Measurements from ENCODE around the gene STAT4.

Gene STAT4

DNA sequence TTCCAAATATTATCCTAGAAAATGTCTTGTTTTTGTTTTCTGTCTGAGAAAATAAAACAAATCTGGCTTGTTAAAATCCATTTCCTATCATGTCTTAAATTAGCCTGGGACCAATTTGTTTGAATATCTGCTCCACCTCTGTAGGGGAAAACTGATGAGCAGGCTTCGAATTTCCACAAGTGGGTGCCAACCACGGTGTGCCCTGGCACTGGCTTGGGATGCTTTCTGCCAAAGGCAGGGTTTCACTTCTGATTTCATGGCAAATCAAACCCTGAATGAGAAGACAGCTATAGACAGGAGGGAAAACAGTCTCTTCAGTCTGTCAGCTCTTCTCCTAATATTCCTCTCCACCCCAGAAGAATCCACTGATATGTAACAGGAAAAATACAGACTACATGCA lies 33.7 kb upstream of the STAT4 start:
- Histone ChIP-seq H3K4me3 (replicated peaks; ENCODE audit: low read depth, low read length) (no peak overlapping the region), H3K36me3 (ENCODE audit: control insufficient read depth, insufficient read depth, low read length) (no peaks in the 10 kb centered on the region), H3K27me3 (replicated peaks; ENCODE audit: control insufficient read depth, insufficient read depth, low read length) (no peaks in the 10 kb centered on the region; the same call in 1 of the 2 replicates)
- DNase-seq (ENCODE audit: extremely low read depth, insufficient read length) = no peak
- TF ChIP-seq, protein P1, sequence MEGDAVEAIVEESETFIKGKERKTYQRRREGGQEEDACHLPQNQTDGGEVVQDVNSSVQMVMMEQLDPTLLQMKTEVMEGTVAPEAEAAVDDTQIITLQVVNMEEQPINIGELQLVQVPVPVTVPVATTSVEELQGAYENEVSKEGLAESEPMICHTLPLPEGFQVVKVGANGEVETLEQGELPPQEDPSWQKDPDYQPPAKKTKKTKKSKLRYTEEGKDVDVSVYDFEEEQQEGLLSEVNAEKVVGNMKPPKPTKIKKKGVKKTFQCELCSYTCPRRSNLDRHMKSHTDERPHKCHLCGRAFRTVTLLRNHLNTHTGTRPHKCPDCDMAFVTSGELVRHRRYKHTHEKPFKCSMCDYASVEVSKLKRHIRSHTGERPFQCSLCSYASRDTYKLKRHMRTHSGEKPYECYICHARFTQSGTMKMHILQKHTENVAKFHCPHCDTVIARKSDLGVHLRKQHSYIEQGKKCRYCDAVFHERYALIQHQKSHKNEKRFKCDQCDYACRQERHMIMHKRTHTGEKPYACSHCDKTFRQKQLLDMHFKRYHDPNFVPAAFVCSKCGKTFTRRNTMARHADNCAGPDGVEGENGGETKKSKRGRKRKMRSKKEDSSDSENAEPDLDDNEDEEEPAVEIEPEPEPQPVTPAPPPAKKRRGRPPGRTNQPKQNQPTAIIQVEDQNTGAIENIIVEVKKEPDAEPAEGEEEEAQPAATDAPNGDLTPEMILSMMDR (IDR thresholded peaks at IDR 0.05; ENCODE audit: insufficient read depth, low read length, poor library complexity, severe bottlenecking) = no peak

DNA sequence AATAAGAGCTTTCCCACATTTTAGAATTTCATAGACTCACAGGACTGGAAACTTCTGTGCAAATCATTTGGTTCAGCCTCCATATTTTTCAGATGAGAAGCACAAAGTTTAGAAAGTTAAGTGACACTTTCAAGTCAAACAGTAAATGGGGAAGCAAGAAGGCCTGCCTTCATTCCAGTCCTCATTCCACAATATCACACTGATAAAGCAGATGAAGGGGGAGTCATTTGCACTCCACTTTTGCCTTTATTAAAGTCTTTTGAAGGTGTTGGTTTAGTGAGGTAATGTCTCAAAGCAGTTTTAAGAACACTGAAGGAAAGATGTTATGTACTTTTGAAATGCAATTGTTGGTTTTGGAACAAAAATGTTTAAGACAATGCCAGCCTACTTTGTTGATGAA lies 32.7 kb upstream of the STAT4 start:
- TF ChIP-seq, protein P1 (IDR thresholded peaks at IDR 0.05; ENCODE audit: insufficient read depth, low read length, poor library complexity, severe bottlenecking) = no peak
- Histone ChIP-seq H3K27me3 (replicated peaks; ENCODE audit: control insufficient read depth, insufficient read depth, low read length) (no peaks in the 10 kb centered on the region; the same call in none of the 2 replicates), H3K36me3 (ENCODE audit: control insufficient read depth, insufficient read depth, low read length) (no peaks in the 10 kb centered on the region), H3K4me3 (replicated peaks; ENCODE audit: low read depth, low read length) (no peak overlapping the region)
- DNase-seq (ENCODE audit: extremely low read depth, insufficient read length) = no peak

DNA sequence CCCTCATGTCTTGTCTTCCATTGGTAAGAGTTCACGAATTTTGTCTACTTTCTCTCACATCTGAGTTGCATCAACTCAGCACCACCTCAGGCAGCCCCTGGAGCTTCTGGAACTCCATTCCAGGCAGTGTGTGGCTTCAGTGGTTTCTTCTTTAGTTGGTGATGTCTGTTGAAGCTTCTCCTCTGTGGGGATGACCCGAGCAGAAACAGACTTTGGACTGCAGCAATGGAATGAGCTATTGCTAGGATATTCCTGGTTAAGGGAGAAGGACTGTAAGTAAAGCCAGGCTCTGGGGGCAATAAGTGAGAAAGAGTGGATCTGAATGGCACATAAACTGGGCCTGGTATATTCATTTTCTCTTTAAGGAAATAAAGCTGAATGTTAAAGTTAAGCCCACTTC lies 32.3 kb upstream of the STAT4 start:
- Histone ChIP-seq H3K4me3 (replicated peaks; ENCODE audit: low read depth, low read length) (no peak overlapping the region), H3K36me3 (ENCODE audit: control insufficient read depth, insufficient read depth, low read length) (no peaks in the 10 kb centered on the region), H3K27me3 (replicated peaks; ENCODE audit: control insufficient read depth, insufficient read depth, low read length) (no peaks in the 10 kb centered on the region; the same call in none of the 2 replicates)
- no peak for DNase-seq (ENCODE audit: extremely low read depth, insufficient read length)
- TF ChIP-seq, protein P1 (IDR thresholded peaks at IDR 0.05; ENCODE audit: insufficient read depth, low read length, poor library complexity, severe bottlenecking) = no peak

DNA sequence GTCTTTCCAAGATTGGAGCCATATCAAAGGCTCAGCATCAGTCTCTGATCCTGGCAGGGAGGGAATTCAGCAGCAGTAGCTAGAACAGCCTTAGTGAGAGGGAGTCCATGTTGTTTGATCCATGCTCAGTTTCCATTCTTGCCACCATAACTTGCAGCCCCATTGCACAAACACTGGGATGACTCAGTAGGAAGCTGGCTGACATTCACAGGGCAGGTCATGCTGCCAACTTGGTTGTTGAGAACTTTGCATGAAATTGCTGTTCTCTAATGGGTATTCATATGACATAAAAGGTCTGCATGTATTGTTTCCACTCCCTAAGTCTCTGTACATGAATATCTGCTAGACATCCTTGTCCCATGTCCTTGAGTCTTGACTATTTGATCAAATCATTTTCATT lies 29.9 kb upstream of the STAT4 start:
- Histone ChIP-seq H3K36me3 (ENCODE audit: control insufficient read depth, insufficient read depth, low read length) (no peaks in the 10 kb centered on the region), H3K4me3 (replicated peaks; ENCODE audit: low read depth, low read length) (no peak overlapping the region), H3K27me3 (replicated peaks; ENCODE audit: control insufficient read depth, insufficient read depth, low read length) (no peaks in the 10 kb centered on the region; the same call in none of the 2 replicates)
- DNase-seq (ENCODE audit: extremely low read depth, insufficient read length) = no peak
- TF ChIP-seq, protein P1 (IDR thresholded peaks at IDR 0.05; ENCODE audit: insufficient read depth, low read length, poor library complexity, severe bottlenecking) = no peak

DNA sequence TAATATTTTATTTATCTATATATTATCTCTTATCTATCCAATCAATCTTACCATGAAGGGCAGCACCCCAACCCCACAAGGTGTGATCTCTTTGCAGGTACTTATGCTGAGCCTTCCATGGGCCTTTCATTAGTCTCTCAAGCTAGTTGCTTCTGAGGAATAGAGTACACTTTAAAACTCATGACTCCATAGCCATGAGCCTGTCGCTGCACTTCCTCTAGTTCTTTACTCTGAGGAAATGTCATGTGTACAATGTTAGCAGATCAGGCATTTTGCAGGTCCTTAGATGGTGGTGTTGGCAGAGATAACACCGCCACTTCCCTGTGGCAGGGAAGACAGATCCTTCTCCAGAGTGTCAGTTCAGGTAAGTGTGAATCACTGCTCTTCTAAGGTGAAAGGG lies 29.5 kb upstream of the STAT4 start:
- no peaks in the 10 kb centered on the region; the same call in none of the 2 replicates for H3K27me3 ChIP-seq (replicated peaks; ENCODE audit: control insufficient read depth, insufficient read depth, low read length)
- H3K4me3 ChIP-seq (replicated peaks; ENCODE audit: low read depth, low read length) = no peak overlapping the region
- TF ChIP-seq, protein P1 (IDR thresholded peaks at IDR 0.05; ENCODE audit: insufficient read depth, low read length, poor library complexity, severe bottlenecking) = no peak
- H3K36me3 ChIP-seq (ENCODE audit: control insufficient read depth, insufficient read depth, low read length) = no peaks in the 10 kb centered on the region
- no peak for DNase-seq (ENCODE audit: extremely low read depth, insufficient read length)

Measured in GM06990 (cell line).